NOMO-1 treated with DMSO at 0.1 percent for 48 hours (cell line): ENCODE measurements around the gene ATRNL1.
"Not testable (repeated sequence)": the region's sequence is repeated elsewhere in the genome, so short reads cannot be mapped to it uniquely, and the experiment has no call there.

ENCODE experiments used
- DNase-seq: peaks from one replicate; lab custom pipeline; 2025; ENCODE audit not compliant: unreplicated experiment; lab: John Stamatoyannopoulos, UW

Gene ATRNL1

GRCh38 chr10:115402699-115403098 is 309.5 kb downstream of the ATRNL1 start:
- no peak for DNase-seq

- not testable (repeated sequence) for DNase-seq
These were observed 312.7 kb downstream of the ATRNL1 start for GRCh38 chr10:115405838-115406237.

- no peak for DNase-seq
These were observed 316.2 kb downstream of the ATRNL1 start for GRCh38 chr10:115409347-115409746.

DNA sequence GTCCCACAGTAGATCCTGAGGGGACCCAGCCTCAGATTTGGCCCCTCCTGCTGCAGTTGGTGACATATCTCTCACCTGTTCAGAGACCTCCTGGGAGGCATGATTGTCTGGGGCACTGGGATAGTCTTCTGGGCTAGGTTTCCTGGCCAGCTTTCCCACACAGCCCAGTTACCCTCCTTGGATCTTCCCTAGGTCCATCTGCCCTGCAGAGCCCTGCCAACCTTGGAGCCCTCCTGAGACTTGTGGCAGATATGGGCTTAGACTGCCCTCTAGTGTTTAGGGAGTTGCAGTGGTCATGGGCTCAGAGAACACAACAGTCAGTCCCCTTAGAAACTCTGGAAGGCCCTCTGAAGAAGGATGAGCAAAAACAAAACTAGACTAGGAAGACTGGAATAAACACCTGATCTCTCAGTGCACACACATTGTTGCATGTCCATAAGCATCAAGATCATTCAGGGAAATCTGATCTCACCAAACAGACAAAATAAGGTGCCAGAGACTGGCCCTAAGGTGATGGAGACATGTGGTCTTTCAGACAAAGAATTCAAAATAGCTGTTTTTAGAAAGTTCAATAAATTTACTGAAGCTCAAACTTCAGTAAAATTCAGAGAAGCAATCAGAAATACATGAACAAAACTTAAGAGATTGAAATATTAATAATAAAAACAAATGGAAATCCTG is 324.6 kb downstream of the ATRNL1 start:
- peak; percentile 7 for DNase-seq

- DNase-seq, result no peak
These were observed 329.5 kb downstream of the ATRNL1 start for GRCh38 chr10:115422624-115423023.

GRCh38 chr10:115427611-115428010 is 334.4 kb downstream of the ATRNL1 start:
- DNase-seq, result no peak

DNA sequence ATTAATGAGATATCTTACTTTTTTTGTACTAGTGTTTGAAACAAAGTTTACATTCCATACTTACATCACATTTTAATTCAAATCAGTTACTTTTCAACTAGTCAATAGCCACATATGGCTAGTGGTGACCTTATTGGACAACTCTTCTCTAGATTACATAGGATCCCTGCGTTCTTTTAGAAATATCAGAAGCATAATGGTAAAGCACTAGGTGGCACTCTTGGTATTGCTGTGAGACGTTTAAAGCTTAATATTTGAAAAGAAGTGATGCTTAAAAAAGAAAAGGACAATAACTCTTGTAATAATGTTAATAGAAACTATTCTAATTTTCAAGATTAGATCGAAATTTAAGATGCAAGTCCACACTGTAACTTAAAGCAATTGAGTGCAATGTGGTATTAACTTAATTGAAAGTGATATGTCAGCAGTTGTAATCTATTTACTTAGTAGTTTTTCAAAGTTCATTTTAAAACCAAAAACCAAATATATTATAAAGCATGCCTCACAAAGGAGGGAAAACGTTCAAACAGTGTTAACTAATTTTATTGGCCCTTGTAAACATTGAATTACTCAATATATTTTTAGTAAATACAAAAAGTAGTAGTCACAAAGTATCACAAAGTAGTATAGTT is 339.1 kb downstream of the ATRNL1 start:
- peak; percentile 3 for DNase-seq

- no peak for DNase-seq
These were observed 343.8 kb downstream of the ATRNL1 start for GRCh38 chr10:115436999-115437398.

DNA sequence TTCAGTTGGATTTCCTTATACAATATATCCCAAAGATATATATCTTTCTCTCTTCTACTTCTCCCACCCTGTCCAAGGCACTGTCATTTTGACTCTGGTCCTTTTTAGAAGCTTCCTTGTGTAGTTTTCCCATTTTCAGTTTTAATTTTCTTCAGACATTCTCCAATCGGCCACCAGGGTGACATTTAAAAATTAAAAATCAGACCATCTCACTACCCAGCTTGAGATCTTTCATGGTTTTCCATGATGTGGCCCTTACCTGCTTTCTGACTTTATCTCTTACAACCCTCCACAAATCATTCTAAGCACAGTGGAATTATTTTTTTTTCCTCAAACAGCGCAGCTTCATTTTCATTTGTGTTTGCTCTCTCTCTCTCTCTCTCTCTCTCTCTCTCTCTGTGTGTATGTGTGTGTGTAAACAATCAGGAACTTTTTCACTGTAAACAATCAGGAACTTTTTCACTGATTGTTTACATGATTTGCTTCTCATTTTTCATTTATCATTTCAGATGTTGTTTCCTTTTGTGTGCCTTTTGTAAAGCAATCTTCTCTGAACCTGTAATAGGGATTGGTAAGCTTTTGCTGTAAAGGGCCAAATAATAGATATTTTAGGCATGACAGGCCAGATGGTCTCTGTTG is 348.9 kb downstream of the ATRNL1 start:
- no peak for DNase-seq

DNA sequence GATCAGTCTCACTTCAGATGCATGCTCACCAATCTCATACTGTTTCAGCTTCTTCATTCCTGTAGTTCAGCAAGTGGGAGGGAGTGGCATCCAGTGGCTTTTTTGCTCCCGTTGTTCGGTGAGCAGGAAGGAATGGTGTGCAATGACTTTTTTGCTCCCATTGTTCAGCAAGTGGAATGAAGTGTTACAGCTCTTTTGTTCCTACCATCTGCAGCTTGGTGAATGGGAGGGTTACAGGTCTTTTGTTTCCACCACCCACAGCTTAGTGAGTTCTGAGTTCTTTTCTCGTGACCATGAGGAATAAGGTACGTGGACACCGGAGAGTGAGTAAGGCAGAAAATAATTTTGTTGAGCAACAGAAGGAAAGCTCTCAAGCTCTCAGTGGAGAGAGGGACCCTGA is 363.6 kb downstream of the ATRNL1 start:
- DNase-seq, result no peak

DNA sequence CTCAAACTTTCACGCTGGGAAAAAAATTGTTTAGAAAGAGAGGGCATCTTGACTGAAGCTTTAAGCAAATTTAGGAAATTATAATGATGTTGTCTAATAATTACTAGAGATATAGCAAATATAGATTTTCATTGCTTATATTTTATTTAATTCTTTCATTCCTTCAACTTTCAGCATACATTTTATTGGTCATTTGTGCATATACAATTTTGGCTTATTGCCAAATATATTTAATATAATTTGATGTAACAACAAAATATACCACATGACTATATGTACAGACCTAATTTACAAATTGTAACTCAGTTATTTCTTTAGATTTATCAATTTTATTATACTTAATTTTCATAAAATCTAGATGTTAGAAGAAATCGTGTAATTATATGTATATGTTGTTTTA is 390.1 kb downstream of the ATRNL1 start:
- no peak for DNase-seq

DNA sequence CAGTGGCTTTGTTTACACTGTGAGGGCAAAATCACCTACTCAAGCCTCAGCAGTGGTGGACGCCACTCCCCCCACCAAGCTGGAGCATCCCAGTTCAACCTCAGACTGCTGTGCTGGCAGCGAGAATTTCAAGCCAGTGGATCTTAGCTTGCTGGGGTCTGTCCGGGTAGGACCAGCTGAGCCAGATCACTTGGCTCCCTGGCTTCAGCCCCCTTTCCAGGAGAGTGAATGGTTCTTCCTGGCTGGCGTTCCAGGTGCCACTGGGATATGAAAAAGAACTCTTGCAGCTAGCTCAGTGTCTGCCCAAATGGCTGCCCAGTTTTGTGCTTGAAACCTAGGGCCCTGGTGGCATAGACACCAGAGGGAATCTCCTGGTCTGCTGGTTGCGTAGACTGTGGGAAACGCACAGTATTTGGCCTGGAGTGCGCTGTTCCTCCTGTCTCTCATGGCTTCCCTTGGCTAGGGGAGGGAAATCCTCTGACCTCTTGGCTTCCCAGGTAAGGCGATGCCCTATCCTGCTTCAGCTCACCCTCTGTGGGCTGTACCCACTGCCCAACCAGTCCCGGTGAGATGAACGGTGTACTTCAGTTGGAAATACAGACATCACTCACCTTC is 398.5 kb downstream of the ATRNL1 start:
- DNase-seq, result no peak

DNA sequence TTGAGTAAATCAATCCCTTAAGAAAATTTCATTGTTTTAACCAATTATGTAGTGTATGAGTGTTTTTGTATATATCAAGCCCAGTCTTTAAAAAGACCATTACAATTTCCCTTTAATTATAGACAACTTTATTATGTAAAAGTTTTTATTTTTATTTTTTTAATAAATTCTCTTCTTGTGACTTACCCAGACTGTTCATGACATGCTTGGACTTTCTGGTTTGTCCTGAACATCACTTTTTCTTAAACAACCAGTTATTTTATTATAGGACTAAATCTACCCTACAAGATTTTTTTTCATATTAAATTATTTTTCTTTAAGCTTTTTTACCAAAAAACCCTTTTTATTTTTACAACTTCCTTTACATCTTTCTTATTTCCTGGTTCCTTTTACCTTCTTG is 410.4 kb downstream of the ATRNL1 start:
- DNase-seq, result no peak

DNA sequence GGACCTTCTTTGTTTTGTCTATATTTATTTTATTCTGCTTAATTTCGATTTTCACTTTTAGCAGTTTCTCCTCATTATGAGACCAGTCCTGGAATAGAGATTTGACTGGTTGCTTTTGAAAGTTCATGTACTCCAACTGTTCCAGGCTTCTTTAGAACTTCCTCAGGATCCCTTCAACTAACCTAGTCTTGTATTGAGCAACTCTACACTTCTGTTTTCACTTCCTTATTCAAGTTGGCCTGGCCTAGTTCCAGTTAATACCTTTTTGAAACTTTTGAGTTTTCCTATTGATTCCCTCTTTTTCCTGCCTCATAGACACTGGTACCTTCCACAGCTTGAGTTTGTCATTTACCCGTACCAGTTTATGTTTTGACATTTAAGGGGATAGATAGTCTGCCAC is 421.7 kb downstream of the ATRNL1 start:
- DNase-seq, result peak; percentile 86

GRCh38 chr10:115525141-115525540 is 432.0 kb downstream of the ATRNL1 start:
- no peak for DNase-seq

GRCh38 chr10:115527682-115528081 is 434.5 kb downstream of the ATRNL1 start:
- not testable (repeated sequence) for DNase-seq

DNA sequence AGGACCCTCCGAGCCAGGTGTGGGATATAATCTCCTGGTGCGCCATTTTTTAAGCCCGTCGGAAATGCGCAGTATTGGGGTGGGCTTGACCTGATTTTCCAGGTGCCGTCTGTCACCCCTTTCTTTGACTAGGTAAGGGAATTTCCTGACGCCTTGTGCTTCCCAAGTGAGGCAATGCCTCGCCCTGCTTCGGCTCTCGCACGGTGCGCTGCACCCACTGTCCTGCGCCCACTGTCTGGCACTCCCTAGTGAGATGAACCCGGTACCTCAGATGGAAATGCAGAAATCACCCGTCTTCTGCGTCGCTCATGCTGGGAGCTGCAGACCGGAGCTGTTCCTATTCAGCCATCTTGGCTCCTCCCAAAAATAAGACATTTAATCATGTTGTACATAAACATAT is 443.2 kb downstream of the ATRNL1 start:
- not testable (repeated sequence) for DNase-seq

DNA sequence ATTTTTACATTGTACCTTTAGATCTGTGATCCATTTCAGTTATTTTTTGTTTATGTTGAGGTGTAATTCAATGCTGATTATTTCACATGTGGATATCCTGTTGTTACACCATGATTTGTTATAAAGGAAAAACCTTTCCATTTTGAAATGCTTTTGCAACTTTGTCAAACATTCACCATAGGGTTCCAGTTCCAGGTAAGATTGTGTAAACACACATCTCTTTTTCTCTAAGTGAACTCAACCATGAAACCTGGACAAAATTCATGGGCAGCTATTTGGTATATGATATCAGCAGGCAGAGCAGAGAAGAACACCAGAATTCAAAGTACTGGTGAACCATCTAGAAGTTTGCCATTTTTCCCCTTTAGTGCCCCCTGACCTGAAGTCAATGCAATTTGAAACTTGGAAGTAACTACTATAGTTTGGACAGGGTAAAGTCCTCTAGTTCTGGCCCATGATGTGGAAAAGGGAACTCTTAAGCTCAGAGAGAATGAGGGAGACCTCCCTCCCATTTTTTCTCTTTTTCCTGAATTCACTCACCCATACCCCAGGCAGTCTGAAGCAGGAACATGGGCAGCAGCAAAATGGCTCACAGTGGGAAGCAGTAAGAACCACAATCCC is 446.1 kb downstream of the ATRNL1 start:
- DNase-seq, result no peak

- DNase-seq, result no peak
These were observed 462.8 kb downstream of the ATRNL1 start for GRCh38 chr10:115555887-115556402.

- no peak for DNase-seq
These were observed 465.1 kb downstream of the ATRNL1 start for GRCh38 chr10:115558252-115558651.

DNA sequence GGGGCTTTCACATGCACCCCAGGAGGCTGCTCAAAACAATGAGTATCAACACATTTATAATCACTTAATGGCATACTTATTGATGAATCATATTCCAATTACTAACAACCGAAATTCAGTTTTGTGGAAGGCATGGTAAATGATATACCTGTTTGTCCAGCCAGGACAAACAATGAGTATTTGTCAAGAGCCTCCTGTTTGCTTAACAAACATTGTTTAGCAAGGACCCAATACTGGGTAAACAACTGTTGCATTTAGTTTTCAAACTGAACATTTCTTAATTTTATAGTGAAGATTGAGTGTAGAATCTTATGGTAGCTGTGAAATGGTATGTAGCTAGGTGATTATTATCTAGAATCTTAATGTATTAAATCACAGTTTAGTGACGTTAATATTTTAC is 473.7 kb downstream of the ATRNL1 start:
- no peak for DNase-seq
